Measurements from ENCODE around the gene ACOXL.

Gene ACOXL

GRCh38 chr2:110819711-110820110 is 87.3 kb downstream of the ACOXL start:
- DNase-seq (ENCODE audit: extremely low read depth in 1 of 2, low read depth in 1 of 2) = no peak

DNA sequence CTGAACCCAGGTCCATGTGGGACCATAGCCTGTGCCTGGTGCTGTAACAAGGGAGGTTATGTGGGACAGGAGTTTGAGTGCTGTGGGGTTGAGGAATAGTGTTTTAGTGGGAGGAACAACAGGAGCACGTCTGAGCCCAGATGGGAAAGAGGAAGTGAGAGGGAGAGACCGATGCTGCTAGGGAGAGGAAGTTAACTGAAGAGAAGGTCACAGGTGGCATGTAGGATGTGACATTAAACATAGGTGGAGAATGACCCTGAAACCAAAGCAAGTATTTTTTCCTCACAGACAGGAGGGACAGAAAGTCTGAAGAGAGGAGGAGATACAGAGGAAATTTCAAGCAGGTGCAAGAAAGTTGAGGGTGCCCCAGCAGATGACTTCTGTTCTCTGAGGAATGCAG is 87.8 kb downstream of the ACOXL start:
- no peak for DNase-seq (ENCODE audit: extremely low read depth in 1 of 2, low read depth in 1 of 2)

DNA sequence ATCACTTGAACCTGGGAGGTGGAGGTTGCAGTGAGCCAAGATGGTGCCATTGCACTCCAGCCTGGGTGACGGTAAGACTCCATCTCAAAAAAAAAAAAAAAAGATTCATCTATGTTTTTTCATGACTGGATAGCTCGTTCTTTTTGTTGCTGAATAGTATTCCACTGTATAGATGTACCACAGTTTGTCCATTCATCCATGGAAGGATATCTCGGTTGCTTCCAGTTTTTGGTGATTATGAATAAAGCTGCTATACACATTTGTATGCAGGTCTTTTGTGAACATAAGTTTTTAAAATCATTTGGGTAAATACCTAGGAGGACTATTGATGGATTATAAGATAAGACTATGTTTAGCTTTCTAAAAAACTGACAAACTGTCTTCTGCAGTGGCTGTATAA is 90.8 kb downstream of the ACOXL start:
- no peak for DNase-seq (ENCODE audit: extremely low read depth in 1 of 2, low read depth in 1 of 2)

- no peak for DNase-seq (ENCODE audit: extremely low read depth in 1 of 2, low read depth in 1 of 2)
Measured at GRCh38 chr2:110827511-110827910, 95.1 kb downstream of the ACOXL start.

- no peak for DNase-seq (ENCODE audit: extremely low read depth in 1 of 2, low read depth in 1 of 2)
Measured at GRCh38 chr2:110828330-110828729, 96.0 kb downstream of the ACOXL start.

DNA sequence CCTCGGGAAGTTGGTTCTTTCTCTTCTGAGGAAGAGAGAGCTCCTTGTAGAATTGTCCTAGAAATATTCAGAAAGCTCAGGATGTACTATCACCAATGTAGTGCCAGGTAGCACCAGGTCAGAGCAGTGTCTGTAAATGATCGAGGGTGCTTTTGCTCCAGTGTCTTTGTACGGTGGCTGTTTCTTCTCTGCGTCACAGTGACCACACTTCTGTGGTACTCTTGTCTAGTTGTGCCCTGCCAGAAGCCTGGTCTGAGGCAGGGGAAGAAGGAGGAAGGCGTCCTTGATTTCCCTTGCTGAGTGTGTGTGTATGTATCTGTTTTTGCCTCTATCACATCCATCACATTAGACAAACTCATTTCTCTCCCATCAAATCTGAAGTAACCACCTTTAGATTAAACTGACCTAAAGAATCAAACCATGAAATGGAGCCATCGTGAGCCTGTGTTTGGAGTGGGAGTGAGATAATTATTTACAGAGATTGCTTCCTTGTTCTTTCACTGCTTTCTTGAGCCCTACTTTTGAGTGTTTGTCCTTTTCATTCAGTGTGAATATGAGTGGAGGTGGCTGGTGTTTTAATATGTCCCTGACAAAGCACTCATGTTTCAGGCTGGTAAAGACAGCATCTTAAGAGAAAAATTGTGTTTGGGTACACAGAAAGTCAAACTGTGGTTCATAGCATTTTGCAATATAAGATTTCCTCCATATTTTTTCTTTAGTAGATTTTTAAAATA is 97.2 kb downstream of the ACOXL start:
- no peak for DNase-seq (ENCODE audit: extremely low read depth in 1 of 2, low read depth in 1 of 2)

- no peak for DNase-seq (ENCODE audit: extremely low read depth in 1 of 2, low read depth in 1 of 2)
Measured at GRCh38 chr2:110832740-110833139, 100.4 kb downstream of the ACOXL start.

DNA sequence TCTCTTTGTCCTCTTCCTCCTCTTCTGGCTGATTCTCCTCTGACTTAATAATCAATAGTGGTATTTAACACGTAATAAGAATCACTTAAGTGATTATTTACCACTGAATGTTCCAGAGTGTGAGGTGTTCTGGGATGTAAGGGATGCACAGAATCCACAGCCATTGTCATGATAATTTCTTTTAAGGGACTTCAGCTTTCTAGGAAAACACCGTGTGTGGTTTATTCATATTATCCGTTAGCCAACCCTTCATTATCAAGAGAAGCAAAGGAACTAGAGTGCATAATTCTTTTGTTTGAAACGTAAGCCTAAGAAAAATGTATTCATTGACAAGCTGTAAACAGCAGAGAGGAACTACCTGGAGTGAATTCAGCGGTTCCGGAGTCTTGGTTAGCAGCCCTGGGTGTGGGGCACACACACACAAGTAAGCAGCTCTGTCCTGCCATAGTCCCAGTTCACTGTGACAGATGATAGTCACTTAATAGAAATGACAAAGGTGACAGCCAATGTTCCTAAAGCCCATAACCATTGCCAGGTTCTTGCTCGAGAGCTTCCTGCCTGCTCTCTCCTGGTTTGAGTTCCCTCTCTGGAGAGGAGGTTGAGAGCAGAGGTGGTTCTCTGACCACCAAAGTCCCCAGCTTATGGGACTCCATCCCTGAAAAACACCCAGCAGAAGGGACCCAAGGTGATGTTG is 101.9 kb downstream of the ACOXL start:
- no peak for DNase-seq (ENCODE audit: extremely low read depth in 1 of 2, low read depth in 1 of 2)

- DNase-seq (ENCODE audit: extremely low read depth in 1 of 2, low read depth in 1 of 2) = no peak
Measured at GRCh38 chr2:110836671-110837070, 104.3 kb downstream of the ACOXL start.

GRCh38 chr2:110837446-110838409 is 105.4 kb downstream of the ACOXL start:
- DNase-seq (ENCODE audit: extremely low read depth in 1 of 2, low read depth in 1 of 2) = no peak

GRCh38 chr2:110838657-110839384 is 106.4 kb downstream of the ACOXL start:
- no peak for DNase-seq (ENCODE audit: extremely low read depth in 1 of 2, low read depth in 1 of 2)

GRCh38 chr2:110840508-110840907 is 108.1 kb downstream of the ACOXL start:
- no peak for DNase-seq (ENCODE audit: extremely low read depth in 1 of 2, low read depth in 1 of 2)

- DNase-seq (ENCODE audit: extremely low read depth in 1 of 2, low read depth in 1 of 2) = no peak
Measured at GRCh38 chr2:110842048-110842447, 109.7 kb downstream of the ACOXL start.

- DNase-seq (ENCODE audit: extremely low read depth in 1 of 2, low read depth in 1 of 2) = no peak
Measured at GRCh38 chr2:110843496-110843895, 111.1 kb downstream of the ACOXL start.

- DNase-seq (ENCODE audit: extremely low read depth in 1 of 2, low read depth in 1 of 2) = no peak
Measured at GRCh38 chr2:110843959-110844510, 111.7 kb downstream of the ACOXL start.

GRCh38 chr2:110847651-110848050 is 115.3 kb downstream of the ACOXL start:
- no peak for DNase-seq (ENCODE audit: extremely low read depth in 1 of 2, low read depth in 1 of 2)

- no peak for DNase-seq (ENCODE audit: extremely low read depth in 1 of 2, low read depth in 1 of 2)
Measured at GRCh38 chr2:110848071-110848470, 115.7 kb downstream of the ACOXL start.

DNA sequence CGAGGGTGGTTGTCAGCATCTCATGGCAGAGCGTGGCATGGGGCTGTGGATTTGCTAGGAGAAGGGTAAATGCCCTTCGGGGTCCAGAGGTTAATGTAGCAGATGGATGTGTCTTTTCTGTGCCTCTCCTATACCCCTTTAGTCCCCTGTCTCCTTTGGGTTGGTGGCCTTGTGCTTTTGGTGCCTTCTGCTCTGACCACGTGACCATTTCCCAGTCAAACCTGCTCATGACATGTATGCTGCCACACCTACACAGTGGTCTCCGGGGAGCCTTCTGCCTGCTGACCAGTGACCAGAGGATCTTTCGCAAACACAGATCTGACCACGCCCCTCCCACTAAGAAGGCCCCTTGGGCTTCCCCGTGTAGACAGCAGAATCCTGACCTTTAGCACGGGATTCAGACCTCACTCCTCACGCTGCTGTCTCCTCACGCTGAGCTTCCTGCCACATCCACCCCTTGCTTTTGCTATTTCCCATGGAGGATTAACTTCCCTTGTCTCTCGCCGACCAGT is 116.2 kb downstream of the ACOXL start:
- no peak for DNase-seq (ENCODE audit: extremely low read depth in 1 of 2, low read depth in 1 of 2)

GRCh38 chr2:110851531-110851930 is 119.2 kb downstream of the ACOXL start:
- DNase-seq (ENCODE audit: extremely low read depth in 1 of 2, low read depth in 1 of 2) = no peak

DNA sequence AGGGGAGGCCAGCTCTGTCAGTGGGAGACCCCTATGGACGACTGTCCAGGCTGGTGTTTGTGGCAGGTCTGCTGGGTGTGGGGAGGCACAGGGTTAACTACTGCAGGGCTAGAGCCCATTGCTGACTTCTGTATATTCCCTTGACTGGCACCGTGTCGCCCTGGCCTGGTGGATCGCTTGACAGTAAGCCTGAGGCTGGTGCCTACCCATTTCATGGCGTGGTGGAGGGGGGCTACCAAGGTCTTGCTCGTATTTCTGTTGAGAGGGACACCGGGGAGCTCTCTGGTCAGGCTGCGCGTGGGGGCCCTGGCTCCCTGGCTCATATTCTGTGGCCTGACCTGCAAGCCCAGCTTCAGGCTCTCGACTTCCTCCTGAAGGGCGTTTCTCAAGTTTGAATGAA is 119.7 kb downstream of the ACOXL start:
- no peak for DNase-seq (ENCODE audit: extremely low read depth in 1 of 2, low read depth in 1 of 2)
